KG1 (cell line): ENCODE data around the gene GRIA4.

Source experiments
- DNase-seq: peaks from one replicate; lab custom pipeline; 2025; lab: John Stamatoyannopoulos, UW

Gene GRIA4

DNA sequence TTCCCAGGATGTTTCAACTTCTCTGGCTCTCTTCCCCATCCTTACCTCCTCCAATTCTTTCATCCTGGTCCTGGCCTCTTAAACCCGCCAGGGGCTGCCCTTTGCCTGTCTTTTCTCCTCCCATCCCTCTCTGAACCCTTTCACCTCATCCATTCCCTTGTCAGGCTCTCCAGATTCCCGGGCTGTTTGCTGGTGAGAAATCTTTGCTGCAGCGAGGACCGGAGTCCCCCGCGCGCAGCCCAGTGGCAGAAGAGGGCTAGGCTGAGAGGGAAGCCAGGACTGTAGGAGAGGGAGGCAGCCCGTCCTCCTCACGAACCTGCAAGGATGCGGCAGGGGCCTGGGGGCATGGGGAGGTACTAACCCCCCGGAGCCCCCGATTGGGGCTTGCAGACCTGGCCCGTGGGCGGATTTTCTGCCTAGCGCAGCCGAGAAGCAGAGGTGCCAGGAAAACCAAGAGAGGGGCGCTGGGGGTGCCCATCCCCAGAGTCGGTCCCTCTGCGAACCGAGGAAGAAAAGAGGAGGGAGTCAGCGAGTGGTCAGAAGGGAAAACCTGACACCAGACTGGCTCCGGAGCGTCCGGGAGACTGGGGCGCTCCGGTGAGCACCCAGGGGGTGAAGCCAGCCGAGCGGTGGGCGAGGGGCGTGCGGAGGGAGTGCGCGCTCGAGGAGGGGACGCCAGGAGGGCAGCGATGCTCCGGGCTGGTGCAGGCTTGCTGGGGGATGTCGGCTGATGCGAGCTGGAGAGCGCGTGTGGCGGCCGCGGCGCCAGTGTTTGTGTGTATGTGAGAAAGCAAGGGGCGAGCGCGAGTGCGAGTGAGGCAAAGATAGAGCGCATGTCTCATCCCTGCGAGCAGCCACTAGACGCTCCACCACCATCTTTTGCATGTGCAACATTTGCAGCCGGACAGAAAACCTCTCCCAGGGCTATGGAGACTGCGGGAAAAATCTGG is at the start of gene GRIA4:
Gene GRIA4 (plus strand): TSS at position 242 of the 950 bp plus-strand sequence. CDS start 925 bp downstream, outside the sequence.
- DNase-seq: no peak

DNA sequence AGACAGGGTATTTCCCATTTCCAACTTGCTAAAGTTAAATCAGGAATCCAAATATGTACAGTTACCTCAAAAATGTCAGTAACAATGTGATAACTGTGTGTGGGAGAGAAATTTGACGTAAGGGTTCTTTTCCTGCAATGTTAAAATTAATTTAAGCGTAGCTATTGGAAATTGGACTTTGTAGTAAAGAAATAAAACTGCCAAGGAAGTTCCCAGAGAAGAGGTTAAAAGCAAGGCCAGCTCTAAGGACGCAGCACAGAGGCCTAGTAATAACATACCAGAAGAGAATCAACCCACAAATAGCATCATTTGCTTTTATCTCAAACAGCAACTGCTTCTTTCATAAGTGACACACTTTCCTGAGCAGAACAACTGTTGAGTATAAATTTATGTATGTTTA is 36.8 kb upstream of the GRIA4 start:
- DNase-seq: no peak

DNA sequence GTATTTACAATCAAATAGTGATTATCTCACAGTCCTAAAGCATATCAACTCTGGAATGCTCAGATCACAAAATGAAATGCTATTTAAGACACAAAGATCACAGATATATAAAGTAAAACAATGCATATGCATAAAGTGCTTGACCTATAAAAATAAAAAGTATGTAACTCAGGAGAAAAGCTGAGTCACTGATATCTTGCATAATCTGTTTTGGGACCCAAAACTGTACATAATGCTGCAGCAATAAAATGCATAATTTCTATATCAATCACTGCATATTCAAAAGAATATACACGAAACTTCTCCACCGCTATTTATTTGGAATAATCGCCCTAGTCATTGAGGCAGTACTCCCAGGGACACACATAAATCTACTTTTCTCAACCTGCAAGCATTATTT is 34.9 kb upstream of the GRIA4 start:
- no peak for DNase-seq

DNA sequence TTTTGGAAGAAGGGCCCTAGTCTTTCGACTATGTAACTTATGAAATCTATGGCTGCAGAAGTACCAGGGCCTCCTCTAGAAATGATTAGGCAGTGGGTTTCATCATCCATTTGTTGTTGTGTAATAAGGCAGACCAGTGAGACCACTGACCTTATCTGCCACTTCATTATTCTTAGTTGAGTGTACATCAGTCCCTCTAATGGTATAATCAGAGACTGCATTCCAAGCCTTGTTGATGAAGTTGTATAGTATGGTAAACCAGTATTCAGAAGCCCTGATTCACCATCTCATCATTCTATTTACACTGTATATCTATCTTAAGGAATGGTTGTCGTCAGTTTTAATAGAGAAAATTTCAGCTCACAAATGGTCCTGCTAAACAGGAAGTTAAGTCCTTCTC is 32.2 kb upstream of the GRIA4 start:
- no peak for DNase-seq

DNA sequence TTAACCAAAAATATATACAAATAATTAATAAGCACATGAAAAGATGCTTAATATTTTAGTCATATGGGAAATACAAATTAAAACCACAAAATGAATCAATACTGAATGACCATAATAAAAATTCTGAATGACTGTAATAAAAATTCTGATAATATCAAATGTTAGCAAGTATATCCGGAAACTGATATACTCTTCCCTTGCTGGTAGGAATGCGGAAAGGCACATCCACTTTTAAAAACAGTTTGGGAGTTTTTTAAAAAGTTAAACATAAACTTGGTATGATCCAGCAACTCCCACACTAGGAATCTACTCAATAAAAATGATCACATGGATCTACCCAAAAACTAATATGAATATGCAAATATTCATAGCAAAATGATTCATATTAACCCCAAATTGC is 30.8 kb upstream of the GRIA4 start:
- no peak for DNase-seq

DNA sequence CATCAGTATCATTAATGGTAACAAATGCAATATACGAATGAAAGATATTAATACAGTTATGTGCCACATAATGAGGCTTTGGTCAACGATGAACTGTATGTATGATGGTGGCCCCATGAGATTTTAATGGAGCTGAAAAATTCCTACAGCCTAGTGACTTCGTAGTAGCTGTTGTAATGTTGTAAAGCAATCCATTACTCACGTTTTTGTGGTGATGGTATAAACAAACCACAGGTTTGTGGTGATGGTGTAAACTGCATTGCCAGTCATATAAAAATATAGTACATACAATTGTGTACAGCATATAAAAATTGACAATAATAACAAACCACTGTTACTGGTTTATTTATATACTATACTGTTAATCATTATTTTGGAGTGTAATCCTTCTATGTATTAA is 27.4 kb upstream of the GRIA4 start:
- no peak for DNase-seq

DNA sequence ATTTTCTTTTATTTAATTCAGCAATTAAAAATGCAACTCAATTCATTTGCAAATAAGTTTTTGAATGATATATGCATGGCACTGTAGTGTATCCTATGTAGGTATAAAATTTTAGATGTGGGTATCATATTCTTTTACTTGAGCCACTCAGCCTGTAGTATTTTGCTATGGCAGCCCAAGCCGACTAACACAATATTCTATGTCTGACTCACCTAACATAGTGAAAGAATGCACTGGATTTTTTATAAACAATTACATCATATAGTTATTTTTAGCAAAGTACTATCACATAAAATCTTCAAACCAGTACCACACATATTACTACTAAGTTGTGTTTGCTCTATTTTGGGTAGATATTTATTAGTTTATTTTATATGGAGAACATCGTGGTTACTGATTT is 21.9 kb upstream of the GRIA4 start:
- no peak for DNase-seq

DNA sequence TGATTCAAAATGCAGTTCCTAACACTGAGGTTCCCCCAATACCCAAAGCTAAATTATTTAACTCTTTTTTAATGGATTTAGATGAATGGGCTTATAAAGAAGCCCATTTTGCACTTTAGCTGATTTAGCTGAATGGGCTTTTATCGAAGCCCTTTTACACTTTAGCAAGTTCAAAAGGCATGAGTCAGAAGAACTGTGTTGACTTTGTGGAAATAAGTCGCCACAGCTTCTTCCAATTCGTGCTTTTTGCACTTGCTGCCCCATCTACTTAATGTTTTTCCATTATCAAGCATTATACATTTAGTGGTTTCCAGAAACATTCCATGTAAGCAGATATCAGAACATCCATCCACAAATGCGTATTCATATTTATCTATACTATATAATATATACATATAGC is 20.5 kb upstream of the GRIA4 start:
- no peak for DNase-seq

DNA sequence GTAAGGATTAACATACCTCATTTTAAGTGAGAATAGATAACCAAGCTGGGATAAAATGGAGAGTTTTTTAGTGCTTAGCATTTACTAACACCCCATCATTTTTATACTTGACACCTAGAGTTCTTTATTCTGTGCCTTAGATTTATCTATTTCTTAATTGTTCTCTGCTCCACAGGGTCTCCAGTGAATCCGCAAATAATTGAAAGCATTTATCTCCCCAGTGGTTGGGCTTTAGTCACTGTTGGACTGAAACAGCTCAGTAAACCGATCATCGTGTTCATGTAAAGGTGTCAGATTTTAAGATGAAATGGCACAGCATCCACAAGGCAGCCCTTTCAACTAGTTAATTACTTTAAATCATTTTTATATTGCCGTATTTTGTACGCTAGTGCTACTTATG is 17.8 kb upstream of the GRIA4 start:
- DNase-seq: no peak

DNA sequence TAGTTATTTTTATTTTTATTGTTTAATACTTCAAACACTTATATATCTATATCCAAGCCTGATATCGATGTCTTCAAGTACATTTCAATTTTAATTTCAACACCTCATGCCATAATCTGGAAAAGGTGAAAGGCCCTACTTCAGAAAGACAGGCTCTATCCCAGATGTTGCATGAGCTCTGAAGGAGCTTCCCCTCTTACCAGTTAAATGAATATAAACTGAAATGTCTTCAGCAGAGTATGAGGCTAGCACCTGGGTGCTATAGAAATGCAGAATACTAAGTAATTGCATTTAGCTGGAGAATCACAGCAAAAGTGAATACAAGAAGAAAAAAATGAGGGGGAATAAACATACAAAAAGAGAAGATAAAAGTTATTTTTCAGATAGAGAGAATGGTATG is 11.5 kb upstream of the GRIA4 start:
- no peak for DNase-seq

DNA sequence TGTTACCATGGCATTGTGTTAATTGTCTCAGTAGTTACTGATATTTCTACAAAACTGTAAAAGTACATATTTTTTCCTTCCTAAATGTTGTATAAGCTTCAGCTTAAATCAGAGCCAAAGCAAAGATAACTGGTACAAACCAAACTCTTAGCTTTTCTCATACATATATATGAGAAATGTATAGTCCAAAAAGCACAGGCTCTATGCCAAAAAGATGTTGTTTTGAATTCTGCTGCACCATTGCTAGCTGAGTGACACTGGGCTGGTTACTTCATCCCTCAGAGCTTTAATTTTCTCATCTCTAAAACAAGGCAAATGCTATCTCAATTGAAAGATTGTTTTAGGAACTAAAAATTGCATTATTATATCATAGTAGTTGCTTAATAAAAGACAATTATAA is 6.7 kb upstream of the GRIA4 start:
- DNase-seq: no peak

DNA sequence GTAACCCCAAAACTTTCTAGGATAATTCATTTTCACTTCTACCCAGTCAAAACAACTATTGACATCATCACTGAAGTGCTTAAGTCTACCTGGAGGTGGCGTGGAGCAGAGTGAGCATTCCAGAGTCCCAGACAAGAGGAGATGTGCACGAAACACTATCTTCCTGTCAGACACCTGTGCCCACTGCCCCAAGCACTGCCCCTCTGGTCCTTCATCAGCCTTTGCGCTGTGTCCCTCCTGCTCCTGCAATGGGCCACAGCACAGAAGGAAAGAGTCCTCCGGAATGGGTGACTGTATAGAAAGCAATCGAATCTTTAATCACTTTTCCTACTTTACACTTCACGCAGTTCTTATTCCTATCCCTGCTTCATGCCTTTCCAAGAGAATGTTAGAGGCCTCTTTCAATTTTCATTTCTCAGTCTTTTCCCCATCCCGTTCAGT is 512 bp upstream of the GRIA4 start:
- DNase-seq: no peak

DNA sequence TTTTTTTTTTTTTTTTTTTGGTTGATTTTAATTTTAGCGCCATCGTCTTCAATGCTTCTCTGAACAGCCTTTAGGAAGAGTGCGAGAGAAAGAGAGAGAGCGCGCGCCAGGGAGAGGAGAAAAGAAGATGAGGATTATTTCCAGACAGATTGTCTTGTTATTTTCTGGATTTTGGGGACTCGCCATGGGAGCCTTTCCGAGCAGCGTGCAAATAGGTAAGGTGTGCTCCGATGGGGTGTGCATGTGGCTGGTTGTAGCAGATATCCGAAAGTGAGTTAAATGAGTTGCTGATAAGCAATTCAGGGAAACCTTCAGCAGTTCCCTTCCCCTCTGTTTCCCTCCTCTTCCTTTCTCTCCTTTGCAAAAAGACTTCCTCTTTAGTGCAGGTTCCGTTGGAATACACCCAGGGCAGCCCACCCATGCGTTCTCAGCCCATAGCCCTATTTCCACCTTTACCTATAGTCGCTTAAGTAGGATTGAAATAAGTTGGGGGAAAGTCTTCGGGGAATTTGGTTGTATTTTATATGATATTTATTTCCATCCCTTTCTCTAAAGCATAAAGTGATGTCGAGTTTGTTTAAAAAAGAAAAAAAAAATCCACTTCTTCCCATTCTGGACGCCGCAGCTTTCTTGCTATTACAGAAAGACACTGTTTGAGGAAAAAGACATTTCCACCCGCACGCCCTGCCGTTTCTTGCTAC is 1.1 kb downstream of the GRIA4 start:
- no peak for DNase-seq

DNA sequence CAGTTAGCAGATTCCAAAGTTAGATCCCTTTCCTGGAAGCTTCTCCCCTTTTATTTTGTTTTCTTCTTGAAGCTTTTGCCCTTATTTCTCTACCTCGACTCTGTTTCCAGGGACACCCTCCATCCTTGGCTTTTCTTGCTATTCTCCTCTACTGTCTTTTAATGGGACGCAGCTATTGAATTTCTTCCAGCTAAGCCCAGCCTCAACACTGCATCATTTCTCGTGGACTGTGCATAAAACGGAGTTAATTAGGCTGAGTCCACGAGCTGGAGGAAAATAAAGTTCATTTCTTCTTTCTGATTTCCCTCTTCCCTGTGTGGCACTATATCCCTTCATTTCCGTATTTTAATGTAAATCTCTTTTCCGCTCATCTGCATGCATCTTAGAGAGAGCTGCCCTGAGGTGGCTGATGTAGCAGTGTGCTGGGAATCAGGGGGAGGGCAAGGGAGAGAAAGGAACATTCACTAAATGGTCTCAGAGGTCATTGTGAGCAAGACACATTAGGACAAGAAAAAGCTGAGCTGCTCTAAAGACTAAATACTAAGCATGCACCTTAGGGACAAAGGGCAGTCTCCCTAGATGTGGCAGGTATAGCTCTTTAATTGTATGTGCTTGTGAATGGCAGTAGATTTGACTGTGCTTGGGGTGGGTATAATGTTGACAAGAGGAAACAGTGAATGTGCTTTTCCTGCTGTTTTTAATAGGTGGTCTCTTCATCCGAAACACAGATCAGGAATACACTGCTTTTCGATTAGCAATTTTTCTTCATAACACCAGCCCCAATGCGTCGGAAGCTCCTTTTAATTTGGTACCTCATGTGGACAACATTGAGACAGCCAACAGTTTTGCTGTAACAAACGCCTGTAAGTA is 1.9 kb downstream of the GRIA4 start:
- DNase-seq: no peak

DNA sequence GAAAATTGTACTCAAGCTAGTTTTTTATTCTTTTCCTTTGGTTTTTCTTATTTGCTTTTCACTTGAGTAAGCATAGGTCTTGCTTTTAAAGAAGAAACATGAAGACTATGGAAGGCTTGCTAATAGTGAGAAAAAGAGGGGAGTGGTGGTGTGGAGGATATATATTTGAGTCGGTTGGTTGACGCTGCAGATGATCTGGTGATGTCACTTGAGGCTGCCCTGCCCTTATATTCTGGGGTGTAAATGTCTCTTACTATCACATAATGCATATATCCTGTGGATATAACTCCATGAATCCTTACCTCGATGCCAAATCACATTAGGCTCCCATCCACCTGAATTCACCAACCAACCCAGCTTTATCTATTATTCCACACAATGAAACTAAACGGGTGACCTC is 2.9 kb downstream of the GRIA4 start:
- no peak for DNase-seq

DNA sequence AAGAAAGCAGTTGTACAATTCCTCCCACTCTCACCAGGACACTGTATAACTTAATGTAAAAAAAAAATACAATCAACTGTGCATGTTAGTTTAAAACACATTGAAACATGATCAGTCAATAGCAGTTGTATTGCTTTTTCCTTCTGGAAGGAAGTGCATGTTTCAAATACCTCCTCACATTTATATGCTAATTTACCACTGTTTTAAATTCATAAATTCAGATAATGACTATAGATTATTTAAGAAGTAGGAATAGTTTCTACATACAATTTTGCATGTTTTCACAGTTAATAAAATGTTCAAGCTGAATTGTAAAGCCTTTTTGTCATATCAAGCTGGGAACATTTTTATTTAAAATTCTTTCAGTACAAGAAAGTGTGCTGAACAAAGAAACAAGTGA is 3.3 kb downstream of the GRIA4 start:
- DNase-seq: no peak

DNA sequence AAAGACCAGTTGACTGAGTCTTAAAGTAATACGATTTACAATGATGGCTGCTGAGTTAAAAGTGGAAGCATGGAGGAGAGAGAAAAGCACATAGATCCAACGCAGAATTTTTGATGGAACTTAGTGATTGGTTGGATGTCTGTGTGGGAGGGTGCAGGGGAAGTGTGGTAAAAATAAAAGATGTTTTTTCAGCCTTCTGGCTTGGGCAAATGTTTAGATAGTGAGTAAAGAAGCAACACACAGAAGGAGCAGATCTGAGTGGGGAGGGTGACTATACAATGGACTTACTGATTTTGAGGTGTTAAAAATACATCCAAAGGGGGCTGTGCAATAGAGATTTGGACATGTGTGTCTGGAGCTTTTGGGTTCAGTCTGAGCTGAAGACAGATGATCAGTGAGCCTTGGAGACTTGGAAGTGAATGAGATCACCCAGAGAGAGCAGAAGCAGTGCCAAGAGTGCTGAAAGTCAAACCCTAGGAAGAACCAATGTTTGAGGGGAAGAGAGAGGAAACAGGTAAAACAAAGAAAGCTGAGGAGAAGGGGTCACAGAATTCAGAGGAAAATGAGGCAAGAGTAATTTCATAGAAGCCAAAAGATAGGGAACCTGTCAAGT is 8.6 kb downstream of the GRIA4 start:
- DNase-seq: no peak

DNA sequence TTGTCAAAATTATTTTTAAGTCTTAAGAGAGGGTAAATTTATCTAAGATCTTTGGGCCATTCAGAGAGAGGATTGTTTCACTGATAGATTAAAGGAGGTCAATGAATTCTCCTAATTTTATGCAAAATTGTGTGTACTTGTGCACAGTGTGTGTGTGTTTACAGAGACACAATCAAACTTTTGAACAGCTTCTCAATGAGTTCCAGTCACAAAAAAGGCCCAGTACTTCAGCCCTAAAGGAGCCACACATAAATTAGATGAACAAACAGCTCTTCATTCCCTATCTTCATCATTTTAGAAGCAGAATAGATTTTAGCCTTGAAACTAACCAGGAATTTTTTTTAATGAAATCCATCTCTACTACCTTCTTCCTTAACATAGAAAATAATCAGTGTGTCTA is 9.7 kb downstream of the GRIA4 start:
- no peak for DNase-seq

DNA sequence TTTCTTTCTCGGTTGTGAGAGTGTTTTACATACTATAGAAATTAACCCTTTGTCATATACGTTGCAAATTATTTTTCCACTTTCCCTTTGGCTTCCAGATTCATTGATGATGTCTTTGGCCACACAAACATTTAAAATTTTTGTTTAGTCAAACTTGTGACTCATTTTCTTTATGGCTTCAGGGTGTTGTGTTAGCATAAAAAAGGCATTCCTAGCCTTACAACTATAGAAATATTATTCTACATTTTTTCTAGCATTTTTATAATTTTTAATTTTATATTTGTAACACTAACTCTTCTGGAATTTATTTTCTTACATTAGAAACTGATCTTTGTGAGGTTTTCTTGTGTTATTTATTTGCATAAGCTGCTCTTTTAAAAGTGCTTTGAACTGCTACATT is 12.1 kb downstream of the GRIA4 start:
- no peak for DNase-seq

DNA sequence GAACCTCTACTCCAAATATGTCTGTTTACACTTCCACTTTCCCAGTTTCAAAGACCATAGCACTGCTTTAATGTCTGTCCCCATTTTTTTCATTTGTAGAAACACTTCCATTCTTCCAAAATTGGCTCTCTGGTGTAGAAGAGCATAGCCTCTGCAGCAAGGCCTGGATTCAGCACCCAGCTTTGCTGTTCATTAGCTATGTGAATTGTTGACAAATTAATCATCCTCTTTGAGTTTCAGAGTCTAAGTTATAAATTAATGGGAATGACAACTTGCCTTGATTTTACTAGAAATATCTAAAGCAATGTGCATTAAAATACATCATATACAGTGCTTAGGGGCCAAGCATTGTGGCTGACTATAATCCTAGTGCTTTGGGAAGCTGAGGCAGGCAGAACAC is 22.4 kb downstream of the GRIA4 start:
- no peak for DNase-seq

DNA sequence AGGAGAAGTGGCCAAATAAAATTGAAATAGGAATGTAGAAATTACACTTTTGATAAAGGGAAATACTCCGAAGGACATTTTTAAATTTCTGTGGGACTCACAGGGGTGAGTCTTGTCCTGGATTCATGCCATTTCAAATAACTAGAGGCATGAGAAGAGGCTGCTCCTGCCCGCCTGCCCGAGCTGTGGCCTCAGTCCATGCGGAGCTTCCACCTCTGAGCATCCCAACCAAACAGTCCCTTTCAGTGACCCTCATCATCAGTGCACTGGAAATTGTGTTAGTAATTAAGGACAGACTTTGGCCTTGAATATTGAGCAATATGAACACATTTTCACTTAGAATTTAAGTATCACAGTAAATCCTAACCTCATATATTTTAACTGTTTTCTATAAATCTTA is 25.6 kb downstream of the GRIA4 start:
- DNase-seq: no peak

DNA sequence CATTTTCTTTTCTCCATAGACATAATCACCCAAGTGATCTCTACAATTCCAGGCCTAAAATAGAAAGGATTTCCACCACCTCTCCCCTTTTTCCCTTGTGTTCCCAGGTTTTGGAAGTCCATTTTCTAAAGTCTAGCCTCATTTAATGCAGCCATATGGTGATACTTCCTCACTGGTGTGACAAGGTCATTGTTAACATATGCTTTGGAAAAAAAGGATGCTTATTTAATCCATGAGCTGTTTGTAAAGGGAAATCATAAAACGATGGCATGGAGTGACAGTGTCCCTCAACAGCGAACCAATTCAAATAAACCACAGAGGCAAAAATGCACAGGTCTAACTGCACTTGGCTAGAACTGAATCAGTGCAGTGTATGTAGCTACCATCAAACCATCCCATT is 26.6 kb downstream of the GRIA4 start:
- no peak for DNase-seq
